GM21515 (cell line): ENCODE results near the gene OPALIN.
A peak's percentile ranks its signal among the peaks of the same experiment; 100 is the strongest.
"Not testable (repeated sequence)": the region's sequence is repeated elsewhere in the genome, so short reads cannot be mapped to it uniquely, and the experiment has no call there.

ENCODE experiments used
- ATAC-seq: cut with Tn5 transposase; IDR thresholded peaks from one replicate; pipeline ENCODE4 v1.9.1; 2021; ENCODE audit not compliant: unreplicated experiment

Gene OPALIN

DNA sequence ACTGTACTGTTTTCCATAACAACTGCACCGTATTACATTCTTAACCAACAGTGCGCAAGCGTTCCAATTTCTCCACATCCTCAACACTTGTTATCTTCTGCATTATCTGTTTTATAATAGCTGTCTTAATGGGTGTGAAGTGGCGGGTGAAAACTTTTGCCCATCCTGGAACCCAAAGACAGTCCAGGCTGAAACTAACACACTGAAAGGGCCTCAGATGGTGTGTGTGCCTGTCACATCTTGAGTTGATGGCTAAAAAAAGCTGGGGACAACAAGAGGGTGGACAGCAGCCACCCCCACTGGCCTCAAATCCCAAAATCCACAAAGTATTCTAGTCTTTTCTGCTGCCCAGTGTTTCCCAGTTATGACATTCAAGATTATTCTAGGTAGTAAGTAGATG is 19.4 kb downstream of the OPALIN start:
- ATAC-seq: no peak

DNA sequence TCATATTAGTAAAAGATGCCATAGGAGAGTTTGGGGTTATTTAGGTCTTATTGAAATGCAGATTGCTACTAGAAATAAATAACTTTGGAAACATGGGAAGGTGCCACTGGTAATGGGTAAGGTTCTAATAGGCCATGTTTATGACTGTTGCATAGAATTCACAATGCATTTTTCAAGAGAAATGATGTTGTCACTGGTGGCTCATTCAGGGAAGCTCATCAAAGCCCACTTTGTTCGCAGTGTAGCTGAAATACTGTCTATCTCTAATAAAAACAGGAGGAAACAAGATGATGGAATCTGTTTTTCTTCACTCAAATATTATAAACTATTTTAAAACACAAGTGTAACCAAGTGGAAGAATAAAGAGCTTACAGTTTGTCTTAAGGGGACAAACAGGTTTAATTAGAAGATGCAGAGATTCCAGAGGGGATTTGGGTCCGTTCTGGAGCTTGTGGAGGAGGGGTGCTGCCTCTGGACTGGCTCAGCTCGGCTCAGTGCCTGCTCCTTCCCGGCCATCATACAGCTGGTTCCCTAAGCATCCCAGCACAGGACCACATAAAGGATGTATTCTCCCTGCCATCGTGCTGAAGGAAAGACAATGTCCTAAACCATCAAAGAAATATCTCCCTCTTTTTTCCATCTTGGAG is 20.4 kb downstream of the OPALIN start:
- no peak for ATAC-seq

DNA sequence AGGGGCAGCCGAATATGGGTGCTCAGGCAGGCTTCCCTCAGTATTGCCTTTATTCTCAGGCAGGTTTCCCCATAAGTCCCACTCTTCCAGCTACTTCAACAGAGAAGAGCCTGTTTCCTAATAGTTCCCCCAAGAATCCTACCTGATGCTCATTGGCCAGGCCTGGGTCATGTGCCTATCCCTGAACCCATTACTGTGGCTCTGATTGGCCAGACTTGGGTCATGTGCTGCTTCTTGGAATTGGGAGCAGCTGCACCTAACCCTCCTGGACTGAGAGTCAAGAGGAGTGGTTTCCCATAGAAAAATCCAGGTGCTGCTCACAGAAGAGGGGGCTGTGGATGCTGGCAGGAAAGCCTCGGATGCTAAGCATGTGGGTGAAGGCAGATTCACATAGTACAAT is 21.7 kb downstream of the OPALIN start:
- no peak for ATAC-seq

DNA sequence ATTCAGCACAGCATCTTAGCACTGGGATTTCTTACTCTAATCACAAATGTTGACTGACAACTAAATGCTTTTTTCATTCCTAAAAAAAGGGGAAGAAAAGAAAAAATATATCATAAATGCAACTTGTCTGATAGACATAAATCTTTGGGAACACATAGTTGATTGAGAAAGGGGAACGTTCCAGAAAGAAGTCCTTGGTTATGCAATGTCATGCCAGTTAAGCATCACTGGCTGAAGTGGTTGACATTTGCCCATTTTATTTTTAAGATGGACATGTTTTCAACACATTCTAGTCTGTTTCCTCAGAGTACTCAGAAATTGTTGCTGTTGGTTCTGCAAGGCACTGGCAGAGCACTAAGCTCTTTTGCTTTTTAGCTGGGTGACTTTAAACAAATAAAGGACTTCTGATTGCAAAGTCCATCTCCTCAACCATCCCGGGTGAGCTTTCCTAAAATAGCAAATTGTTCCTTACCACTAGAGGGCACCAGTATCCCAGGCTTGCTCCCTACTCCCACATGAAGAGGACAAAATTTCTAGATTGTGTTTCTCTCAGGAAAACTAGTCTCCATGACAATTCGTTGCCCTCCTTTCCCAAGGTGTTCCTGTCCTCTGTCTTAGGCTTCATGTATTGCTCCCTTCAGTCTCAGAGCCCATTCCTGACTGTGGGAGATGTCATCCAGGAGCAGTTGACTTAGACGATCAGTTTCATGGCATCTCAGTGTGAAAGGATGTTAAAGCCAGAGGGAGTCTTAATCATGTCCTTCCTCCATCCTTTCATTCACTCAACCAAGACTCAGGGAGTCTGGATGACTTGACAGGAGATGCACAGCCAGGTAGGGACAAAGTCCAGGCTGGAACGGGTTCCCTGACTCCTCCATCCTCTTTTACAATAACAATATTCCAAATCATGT is 23.9 kb downstream of the OPALIN start:
- ATAC-seq: no peak

DNA sequence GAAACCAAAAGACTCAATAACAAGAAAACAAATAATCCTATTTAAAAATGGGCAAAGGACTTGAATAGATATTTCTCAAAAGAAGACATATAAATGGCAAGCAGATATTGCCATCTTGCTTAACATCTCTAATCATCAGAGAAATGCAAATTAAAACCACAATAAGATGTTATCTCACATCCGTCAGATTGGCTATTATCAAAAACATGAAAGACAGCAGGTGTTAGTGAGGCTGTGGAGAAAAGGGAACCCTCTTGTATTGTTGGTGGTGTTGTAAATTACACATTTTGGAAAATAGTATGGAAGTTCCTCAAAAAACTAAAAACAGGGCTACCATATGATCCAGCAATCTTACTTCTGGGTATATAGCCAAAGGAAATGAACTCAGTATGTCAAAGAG is 25.7 kb downstream of the OPALIN start:
- no peak for ATAC-seq

DNA sequence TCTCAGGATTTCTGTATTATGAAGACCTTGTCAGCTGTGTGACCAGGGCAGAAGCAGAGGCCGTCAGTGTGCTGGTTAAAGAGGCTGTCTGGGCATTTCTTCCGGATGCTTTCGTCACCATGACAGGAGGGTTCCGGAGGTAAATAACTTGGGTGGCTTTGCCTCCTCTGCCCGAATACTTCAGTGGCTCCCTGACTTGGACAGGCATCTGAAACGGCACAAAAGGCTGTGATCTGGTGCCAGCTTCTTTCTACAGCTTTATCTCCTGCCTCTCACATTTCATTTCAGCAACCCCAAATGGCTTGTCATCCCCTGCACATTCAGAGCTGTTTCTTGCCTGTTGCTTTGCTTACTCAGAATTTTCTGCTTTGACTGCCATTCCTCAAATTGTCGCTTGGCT is 31.3 kb downstream of the OPALIN start:
- no peak for ATAC-seq

DNA sequence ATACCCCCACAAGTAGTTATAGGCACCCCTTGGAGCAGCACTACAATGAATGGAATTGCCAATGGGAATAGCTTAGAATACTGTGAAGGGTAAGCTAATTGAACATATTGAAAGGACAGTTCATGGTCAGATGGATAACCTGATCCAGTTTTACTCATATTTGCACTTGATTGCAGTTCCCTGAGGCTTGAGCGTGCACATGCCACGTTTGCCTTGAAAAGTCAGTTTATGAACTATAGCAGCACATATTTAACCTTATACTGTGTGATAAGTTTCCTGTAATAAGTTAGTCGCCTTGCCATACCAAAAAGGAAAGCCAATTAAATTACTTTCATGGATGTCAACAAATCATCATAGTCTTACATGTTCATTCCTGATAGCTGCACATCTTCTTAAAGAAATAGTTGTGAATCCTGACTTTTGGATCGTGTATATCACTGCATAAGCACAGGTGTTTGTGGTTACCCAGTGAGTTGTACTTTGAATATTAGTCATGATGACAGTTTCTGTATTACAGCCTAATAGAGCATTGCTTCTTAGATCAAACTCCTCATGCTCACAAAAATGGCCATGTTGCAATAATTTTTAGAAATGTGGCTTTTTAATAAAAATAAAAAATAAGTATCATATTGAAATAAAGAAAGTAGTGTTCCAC is 33.0 kb downstream of the OPALIN start:
- ATAC-seq: peak; percentile 93

DNA sequence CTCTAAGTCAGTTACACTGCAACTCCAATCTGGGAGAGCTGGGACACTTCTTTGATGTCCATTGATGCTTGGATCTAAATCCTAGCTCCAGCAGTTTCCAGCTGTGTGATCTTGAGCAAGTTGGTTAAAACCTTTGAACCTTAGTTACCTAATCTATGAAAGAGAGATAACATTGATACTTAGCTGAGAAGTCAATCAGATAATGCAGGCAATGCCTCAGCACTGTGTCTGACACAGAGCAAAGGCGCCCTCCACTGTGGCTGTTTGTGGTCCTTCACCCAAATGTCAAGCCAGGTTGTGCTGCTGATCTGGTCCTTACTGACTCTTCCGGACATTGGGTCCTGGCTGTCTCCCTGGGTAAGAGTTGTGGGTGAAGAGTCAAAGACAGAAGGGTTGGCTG is 34.4 kb downstream of the OPALIN start:
- ATAC-seq: no peak

DNA sequence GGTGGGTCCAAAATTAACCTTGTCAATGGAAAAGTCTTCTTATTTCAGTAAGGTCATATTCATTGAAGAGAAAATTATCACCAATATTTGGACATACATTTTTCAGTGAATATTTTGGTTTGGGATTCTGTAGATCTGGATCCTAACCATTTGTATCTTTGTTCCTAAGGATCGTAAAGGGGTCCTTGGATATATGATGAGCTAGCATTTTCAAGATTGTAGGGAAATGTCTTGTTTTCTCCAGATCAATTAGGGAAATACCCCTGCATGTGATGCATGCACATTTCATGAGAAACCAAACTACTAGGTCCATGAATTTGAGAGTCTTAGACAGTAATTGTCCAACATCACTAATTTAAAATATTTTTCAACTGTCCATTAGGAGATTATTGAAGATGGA is 36.5 kb downstream of the OPALIN start:
- ATAC-seq: no peak

DNA sequence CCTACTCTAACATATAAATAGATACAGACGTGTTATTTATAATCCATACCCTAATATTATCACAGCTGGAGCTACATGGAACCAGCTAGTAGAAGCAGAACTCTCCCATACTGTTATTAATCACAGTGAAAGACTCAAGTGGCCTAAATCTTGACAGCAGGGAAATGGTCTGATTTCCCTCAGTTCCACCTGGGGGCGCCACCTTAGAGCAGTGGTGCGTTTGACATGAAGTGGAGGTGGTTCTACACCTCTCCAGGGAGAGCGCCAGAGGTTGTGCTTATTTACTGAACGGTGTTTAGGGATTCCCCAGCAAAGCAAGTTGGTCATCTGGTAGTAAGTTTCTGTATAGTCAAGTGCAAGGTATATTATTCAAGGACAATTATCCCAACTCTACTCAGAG is 37.0 kb downstream of the OPALIN start:
- ATAC-seq: no peak

DNA sequence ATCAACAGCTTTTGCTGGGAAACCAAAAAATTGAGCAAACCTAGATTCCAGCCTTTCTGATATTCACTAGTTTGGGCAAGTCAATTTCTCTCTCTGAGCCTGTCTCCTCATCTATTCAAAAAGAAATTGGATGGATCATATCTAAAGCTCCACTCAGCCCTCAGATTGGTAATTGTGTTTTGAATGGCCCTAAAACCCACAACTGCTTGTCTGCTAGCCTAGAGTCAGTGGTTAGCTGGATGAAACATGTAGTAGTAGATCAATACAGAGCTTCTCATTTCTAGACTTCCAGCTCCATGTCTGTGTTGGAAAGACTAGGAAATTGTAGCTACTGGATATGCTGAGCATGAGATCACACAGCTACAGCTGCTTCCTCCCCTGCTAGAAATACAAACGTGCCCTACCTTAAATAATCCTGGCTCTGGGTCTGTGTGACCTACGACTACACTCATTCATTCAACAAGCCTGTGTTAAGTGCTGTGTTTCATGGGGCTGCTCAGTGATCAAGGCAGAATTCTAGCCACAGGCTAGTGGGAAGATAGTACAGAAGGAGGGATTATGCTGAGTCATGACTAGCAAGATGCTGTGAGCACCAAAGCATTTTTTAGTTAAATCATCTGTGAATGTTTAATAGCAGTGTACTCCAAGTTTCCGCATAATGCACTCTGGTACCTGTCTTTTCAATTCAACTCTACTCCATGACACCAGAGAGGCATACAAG is 38.9 kb downstream of the OPALIN start:
- ATAC-seq: no peak

DNA sequence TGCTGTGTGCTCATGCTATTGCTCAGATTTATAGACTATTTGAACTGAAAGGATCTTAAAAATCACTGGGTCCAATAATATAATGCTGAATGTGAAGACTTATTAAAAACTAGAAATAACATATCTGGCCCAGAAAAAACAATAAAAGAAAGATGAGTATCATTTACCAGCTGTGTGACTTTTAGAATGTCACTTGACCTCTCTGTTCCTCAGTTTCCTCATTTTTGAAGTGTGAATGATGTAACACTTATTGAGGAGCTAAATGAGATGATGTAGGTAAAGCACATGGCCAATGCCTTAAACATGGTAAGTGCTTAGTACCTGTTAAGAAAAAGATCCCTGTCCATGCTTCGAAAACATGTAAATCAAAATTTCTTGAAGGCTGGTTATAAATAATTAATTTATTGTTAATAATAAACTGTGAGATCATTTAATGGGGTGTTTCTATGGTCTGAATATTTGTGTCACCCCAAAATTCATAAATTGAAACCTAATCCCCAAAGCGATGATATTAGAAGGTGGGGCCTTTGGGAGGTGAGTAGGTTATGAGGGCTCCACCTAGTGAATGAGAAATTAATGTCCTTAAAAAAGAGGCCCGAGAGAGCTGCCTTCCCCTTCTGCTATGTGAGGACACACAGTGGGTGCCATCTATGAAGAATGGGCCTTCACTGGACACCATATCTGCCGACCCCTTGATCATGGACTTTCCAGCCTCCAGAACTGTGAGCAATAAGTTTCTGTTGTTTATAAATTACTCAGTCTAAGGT is 41.6 kb downstream of the OPALIN start:
- ATAC-seq: no peak

DNA sequence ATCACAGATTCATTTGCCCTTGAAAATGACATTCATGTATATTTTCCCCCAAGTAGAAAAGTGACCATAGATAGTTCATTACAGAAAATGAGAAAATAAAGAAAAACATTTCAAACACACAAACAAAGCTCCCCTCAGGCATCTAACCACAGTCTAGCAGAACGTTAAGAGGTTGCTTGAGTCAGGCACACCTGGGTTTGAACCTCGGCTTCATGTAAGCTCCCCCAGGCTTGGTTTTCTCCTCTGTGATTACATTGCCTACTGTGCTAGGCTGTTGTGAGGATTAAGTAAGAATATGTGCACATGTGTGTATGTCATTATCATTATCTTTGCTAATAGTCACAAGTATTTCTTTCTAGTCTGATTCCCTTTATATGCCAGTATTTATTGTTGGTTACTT is 45.5 kb downstream of the OPALIN start:
- ATAC-seq: no peak

DNA sequence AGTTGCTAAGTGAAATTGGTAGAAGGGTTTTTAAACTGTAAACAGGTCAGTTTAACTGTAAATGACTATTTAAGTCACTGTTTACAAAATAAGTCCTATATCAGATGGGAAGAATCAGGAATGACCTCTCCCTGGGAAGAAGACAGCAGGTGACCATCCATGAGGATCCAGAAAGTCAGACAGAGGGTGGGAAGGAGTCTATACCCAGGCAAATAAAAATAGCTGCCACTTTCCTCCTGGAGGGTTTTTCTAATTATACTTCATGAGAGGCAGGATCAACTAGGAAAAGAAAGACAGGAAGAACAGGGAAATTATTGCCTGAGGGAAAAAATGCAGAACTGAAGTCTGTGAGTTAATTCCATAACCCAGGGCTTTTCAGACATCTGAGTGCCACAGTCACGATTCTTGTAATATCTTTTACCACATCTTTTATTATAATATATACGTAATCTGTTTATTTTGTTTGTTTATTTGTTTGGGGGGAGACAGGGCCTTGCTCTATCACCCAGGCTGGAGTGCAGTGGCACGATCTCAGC is 47.6 kb downstream of the OPALIN start:
- no peak for ATAC-seq

DNA sequence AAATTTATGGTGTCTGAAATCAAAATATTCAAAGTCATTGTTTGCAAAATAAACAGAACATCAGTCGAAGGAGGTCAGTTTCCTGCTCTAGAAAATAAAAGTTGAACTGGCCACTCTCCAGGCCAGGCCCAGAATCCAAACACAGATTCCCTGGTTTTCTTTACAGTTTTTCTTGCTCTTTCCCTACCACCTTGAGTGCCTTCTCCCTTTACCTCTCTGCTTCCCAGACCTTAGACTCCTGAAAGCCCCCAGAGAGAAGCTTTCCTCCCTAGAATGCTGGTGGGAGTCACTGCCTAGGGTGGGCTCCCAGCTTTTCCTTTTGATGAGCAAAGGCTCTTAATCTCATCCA is 48.5 kb downstream of the OPALIN start:
- no peak for ATAC-seq

DNA sequence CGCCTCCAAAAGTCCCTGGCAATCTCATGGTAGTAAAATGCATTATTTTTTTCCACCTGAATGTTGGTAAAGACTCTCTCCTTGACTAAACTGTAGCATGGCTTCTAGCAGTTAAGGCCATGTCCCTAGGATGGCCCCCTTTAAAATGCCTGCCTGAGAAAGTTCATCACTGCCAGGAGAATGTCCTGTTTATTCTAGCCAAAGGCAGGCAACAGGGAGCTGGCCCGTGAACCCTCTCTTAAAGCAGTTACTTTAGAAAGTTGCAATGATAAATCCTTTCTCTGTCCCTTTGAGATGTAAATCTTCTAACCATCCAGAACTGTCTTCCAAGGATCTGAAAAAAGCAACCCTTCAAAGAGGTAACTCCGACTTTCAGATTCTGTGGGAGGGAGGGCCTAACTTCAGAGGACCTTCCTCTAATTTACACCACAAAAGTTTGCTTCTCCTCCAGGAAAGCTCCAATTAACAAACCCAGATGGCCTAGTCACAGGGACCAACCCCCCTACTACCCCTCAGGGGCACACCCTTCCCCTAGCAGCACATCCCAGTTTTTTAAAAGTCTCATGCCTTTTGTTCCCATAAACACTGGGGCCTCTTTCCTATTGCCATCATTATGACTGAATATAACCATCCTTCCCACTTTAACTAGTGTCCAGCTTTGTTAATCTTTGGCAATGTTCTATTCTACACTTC is 49.0 kb downstream of the OPALIN start:
- no peak for ATAC-seq

DNA sequence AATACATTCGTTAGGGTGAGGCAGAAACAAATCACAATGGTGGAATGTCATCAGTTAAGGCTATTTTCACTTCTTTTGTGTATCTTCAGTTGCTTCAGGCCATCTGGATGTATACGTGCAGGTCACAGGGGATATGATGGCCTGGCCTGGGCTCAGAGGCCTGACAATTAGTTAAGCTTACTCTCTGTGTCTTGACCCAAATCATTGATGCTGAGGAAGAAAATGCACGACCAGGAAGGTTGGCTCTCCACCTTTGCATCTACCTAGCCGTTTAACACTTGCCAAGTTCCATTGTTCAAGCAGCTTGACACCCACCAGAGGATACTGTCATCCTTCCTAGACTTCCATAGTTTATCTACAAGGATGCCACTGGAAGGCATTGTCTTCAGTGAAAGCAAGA is 49.9 kb downstream of the OPALIN start:
- ATAC-seq: not testable (repeated sequence)

DNA sequence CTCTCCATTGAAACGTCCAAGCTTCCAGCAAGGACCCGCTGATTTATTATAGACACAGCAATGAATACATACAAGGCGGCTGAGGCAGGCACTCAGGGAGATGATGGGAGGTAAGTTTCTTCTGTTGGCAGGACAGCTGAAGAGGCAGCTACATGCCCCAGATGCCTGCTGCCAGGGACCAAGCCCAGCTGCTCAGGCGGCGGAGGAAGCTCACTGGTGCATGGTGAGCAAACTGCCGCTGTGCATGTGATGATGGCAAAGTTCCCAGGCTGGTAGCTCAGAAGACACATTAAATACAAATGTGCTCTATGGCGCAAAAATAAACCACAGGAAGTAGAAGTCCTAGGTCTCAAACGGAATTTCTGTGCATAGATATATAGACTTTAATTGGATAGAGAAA is 52.3 kb downstream of the OPALIN start:
- ATAC-seq: no peak

DNA sequence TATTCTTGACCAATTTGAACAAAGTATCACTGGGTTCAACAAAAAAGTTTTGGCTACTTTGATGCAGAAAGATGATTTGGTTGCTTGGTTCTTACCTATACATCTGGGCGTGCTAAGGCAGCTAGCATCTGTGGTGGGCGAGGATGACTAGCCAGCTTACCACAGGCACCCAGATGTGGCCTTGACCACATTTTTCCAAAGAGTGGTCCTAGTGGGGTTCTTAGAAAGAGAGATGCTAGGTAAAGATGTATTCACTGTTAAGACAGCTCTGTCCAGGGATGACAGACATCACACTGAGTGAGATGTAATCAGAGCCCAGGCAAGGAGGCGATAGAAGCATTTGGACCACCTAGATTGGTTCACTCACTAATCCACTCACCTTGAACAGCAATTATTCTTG is 53.8 kb downstream of the OPALIN start:
- ATAC-seq: no peak

DNA sequence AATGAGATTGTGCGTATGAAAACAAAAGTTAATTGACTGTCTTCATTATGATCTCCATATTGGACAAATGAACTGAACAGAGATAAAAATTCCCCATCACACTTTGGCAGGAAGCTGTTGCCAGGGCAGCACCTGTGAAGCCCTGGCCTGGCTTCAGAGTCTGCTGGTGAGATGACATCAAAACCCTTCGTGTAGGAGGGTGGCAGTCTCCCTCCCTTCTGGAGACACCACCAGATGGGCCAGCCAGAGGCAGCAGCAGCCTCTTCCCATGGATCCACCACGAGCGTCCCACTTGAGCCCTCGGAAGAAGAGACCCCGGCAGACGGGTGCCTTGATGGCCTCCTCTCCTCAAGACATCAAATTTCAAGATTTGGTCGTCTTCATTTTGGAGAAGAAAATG is 54.6 kb downstream of the OPALIN start, which contains the start of gene DNTT:
Gene DNTT (plus strand): TSS at position 205 of the 400 bp plus-strand sequence. CDS start 64 bp downstream, at position 269.
- ATAC-seq: no peak
